SK-N-SH treated with all-trans-retinoic acid at 6 μM for 48 hours (cell line): Measurements from ENCODE around the gene DCLK1.

Source experiments
- ATAC-seq: fragments of 200-7000 bp; cut with Tn5 transposase; 3 replicates; pipeline ENCODE4 v1.9.1; 2020; ENCODE audit warnings: mild to moderate bottlenecking, moderate library complexity
- ARNTL ChIP-seq: fragments of 450-650 bp; formaldehyde crosslinking; IDR thresholded peaks from 2 replicates; pipeline ENCODE4 v1.5.0; 2020; ENCODE audit warnings: low read depth, mild to moderate bottlenecking, moderate library complexity, borderline replicate concordance
- CREB5 ChIP-seq: fragments of 250-450 bp; sonication (Bioruptor Pico); IDR thresholded peaks from 2 replicates; pipeline ENCODE4 v1.5.1; 2020; ENCODE audit warnings: low read depth, mild to moderate bottlenecking, moderate library complexity
- CSDC2 ChIP-seq: fragments of 250-450 bp; sonication (Bioruptor Pico); IDR thresholded peaks from 2 replicates; pipeline ENCODE4 v1.5.0; 2020; ENCODE audit warnings: mild to moderate bottlenecking, moderate library complexity
- GLIS3 ChIP-seq: fragments of 250-450 bp; sonication (Bioruptor Pico); IDR thresholded peaks from 2 replicates; pipeline ENCODE4 v1.5.0; 2020; ENCODE audit warnings: mild to moderate bottlenecking, moderate library complexity
- PPARA ChIP-seq: fragments of 250-450 bp; sonication (Bioruptor Pico); IDR thresholded peaks from 2 replicates; pipeline ENCODE4 v1.5.0; 2020; ENCODE audit warnings: mild to moderate bottlenecking, borderline replicate concordance
- RARB ChIP-seq: fragments of 250-450 bp; sonication (Bioruptor Pico); IDR thresholded peaks from 2 replicates; pipeline ENCODE4 v1.8.0; 2021; ENCODE audit warnings: mild to moderate bottlenecking, moderate library complexity
- SNAI2 ChIP-seq: fragments of 250-450 bp; sonication (Bioruptor Pico); IDR thresholded peaks from 2 replicates; pipeline ENCODE4 v1.5.0; 2020; ENCODE audit warnings: mild to moderate bottlenecking, moderate library complexity
- TCF4 ChIP-seq: fragments of 250-450 bp; sonication (Bioruptor Pico); IDR thresholded peaks from 2 replicates; pipeline ENCODE4 v1.8.0; 2021; ENCODE audit warnings: mild to moderate bottlenecking, moderate library complexity, borderline replicate concordance
- TOX ChIP-seq: fragments of 250-450 bp; sonication (Bioruptor Pico); IDR thresholded peaks from 2 replicates; pipeline ENCODE4 v1.8.0; 2021; ENCODE audit warnings: mild to moderate bottlenecking, moderate library complexity, borderline replicate concordance
- TSHZ2 ChIP-seq: fragments of 250-450 bp; sonication (Bioruptor Pico); IDR thresholded peaks from 2 replicates; pipeline ENCODE4 v1.5.0; 2020; ENCODE audit warnings: mild to moderate bottlenecking, moderate library complexity
- ZC3H10 ChIP-seq: fragments of 250-450 bp; sonication (Bioruptor Pico); IDR thresholded peaks from 2 replicates; pipeline ENCODE4 v1.5.1; 2021; ENCODE audit warnings: mild to moderate bottlenecking, moderate library complexity
- ZFP3 ChIP-seq: fragments of 250-450 bp; sonication (Bioruptor Pico); IDR thresholded peaks from 2 replicates; pipeline ENCODE4 v1.5.0; 2020; ENCODE audit warnings: mild to moderate bottlenecking, moderate library complexity
- ZFP30 ChIP-seq: fragments of 450-650 bp; formaldehyde crosslinking; IDR thresholded peaks from 2 replicates; pipeline ENCODE4 v1.5.0; 2022; ENCODE audit warnings: mild to moderate bottlenecking, moderate library complexity
- ZNF565 ChIP-seq: fragments of 450-650 bp; formaldehyde crosslinking; conservative IDR thresholded peaks from 2 replicates; pipeline ENCODE4 v1.5.0; 2020; ENCODE audit warnings: low read depth, mild to moderate bottlenecking, moderate library complexity
- ZNF70 ChIP-seq: fragments of 450-650 bp; formaldehyde crosslinking; IDR thresholded peaks from 2 replicates; pipeline ENCODE4 v1.5.0; 2020; ENCODE audit warnings: mild to moderate bottlenecking, moderate library complexity
- ZNF8 ChIP-seq: fragments of 450-650 bp; formaldehyde crosslinking; IDR thresholded peaks from 2 replicates; pipeline ENCODE4 v1.5.0; 2020; ENCODE audit warnings: mild to moderate bottlenecking, moderate library complexity
- TF ChIP-seq, protein P1 (sequence below): fragments of 250-450 bp; sonication (Bioruptor Pico); IDR thresholded peaks from 2 replicates; pipeline ENCODE4 v1.5.1; 2021; ENCODE audit warnings: mild to moderate bottlenecking, moderate library complexity
- TF ChIP-seq, protein P2 (sequence below): fragments of 250-450 bp; sonication (Bioruptor Pico); IDR thresholded peaks from 2 replicates; pipeline ENCODE4 v1.8.0; 2020; ENCODE audit warnings: mild to moderate bottlenecking, moderate library complexity, borderline replicate concordance

DCLK1 gene

GRCh38 chr13:35988648-35989081, 142.5 kb downstream of the DCLK1 start (continued):
- TF ChIP-seq TSHZ2 (CRISPR knock-in tag): no peak
- TF ChIP-seq TOX: no peak
- no peak for TF ChIP-seq ZNF565 (CRISPR knock-in tag)
- TF ChIP-seq TCF4 (CRISPR knock-in tag): peak; percentile 35; the same call in 1 of the 2 replicates
- TF ChIP-seq ARNTL (CRISPR knock-in tag): no peak
- no peak for TF ChIP-seq ZNF8
- TF ChIP-seq ZNF70 (CRISPR knock-in tag): no peak
- TF ChIP-seq SNAI2 (CRISPR knock-in tag): peak; percentile 73
- peak; percentile 23; the same call in 1 of the 2 replicates for TF ChIP-seq ZFP3 (CRISPR knock-in tag)
- no peak for TF ChIP-seq PPARA (CRISPR knock-in tag)
- TF ChIP-seq CREB5 (CRISPR knock-in tag): no peak
- TF ChIP-seq CSDC2 (CRISPR knock-in tag): no peak
- no peak for TF ChIP-seq GLIS3 (CRISPR knock-in tag)
- TF ChIP-seq, protein P1, sequence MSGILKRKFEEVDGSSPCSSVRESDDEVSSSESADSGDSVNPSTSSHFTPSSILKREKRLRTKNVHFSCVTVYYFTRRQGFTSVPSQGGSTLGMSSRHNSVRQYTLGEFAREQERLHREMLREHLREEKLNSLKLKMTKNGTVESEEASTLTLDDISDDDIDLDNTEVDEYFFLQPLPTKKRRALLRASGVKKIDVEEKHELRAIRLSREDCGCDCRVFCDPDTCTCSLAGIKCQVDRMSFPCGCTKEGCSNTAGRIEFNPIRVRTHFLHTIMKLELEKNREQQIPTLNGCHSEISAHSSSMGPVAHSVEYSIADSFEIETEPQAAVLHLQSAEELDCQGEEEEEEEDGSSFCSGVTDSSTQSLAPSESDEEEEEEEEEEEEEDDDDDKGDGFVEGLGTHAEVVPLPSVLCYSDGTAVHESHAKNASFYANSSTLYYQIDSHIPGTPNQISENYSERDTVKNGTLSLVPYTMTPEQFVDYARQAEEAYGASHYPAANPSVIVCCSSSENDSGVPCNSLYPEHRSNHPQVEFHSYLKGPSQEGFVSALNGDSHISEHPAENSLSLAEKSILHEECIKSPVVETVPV (CRISPR knock-in tag): 0 out of 2 replicates have a peak, but pooled peaks have one; percentile 49
- TF ChIP-seq RARB (CRISPR knock-in tag): no peak

- ATAC-seq: peak; percentile 25
- no peak for TF ChIP-seq PPARA (CRISPR knock-in tag)
- TF ChIP-seq, protein P2, sequence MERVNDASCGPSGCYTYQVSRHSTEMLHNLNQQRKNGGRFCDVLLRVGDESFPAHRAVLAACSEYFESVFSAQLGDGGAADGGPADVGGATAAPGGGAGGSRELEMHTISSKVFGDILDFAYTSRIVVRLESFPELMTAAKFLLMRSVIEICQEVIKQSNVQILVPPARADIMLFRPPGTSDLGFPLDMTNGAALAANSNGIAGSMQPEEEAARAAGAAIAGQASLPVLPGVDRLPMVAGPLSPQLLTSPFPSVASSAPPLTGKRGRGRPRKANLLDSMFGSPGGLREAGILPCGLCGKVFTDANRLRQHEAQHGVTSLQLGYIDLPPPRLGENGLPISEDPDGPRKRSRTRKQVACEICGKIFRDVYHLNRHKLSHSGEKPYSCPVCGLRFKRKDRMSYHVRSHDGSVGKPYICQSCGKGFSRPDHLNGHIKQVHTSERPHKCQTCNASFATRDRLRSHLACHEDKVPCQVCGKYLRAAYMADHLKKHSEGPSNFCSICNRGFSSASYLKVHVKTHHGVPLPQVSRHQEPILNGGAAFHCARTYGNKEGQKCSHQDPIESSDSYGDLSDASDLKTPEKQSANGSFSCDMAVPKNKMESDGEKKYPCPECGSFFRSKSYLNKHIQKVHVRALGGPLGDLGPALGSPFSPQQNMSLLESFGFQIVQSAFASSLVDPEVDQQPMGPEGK (CRISPR knock-in tag): no peak
- no peak for TF ChIP-seq ZNF565 (CRISPR knock-in tag)
- no peak for TF ChIP-seq ZC3H10 (CRISPR knock-in tag)
- TF ChIP-seq TOX: no peak
- no peak for TF ChIP-seq TCF4 (CRISPR knock-in tag)
- no peak for TF ChIP-seq SNAI2 (CRISPR knock-in tag)
Observed at GRCh38 chr13:35987572-35988513, 143.3 kb downstream of the DCLK1 start.

DNA sequence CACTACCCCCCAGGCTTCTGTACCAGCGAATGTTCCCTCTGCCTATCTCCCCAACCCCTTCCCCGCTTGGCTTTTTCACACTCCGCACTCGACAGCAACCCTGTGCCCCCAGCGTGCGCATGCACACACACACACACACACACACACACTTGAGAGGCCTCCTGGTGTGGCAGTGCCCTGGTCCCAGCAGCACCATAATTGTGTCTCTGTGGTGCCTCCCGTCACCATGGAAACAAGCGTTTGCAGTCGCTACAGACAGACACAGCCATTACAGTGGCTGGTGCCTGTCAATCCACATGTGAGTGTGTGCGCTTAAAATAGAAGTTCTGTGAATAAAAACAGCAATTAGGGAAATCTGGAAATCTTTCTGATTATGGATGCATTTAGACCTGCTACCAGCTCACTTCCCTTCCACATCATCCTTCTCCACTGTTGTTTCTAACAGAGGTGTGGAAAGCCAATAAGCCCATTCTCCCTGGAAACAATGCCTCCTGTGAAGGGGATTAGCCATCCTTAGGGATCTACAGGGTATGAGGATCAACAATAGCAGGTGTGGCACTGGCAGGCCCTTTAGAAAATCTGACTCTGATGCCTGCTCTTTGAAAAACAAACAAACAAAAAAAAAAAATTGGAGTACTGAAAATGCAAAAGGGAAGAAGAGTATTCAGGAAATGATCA, 146.3 kb downstream of the DCLK1 start:
- TF ChIP-seq ZFP30 (CRISPR knock-in tag) (no peak), TSHZ2 (CRISPR knock-in tag) (0 out of 2 replicates have a peak, but pooled peaks have one; percentile 24)
- peak; percentile 57 for ATAC-seq
